Ishikawa (cell line): ENCODE measurements around the gene AGO1.

Source experiments
- CREB1 ChIP-seq: IDR thresholded peaks from 2 replicates; pipeline ENCODE4 v1.6.1; 2012; ENCODE audit warnings: low read depth
- FOXM1 ChIP-seq: IDR thresholded peaks from 2 replicates; pipeline ENCODE4 v1.6.1; 2012; ENCODE audit warnings: low read depth, borderline replicate concordance
- YY1 ChIP-seq: IDR thresholded peaks from 2 replicates; pipeline ENCODE4 v1.6.1; 2012; ENCODE audit warnings: low read depth
- TF ChIP-seq, protein P1 (sequence below): IDR thresholded peaks from 2 replicates; pipeline ENCODE4 v1.6.1; 2012

DNA sequence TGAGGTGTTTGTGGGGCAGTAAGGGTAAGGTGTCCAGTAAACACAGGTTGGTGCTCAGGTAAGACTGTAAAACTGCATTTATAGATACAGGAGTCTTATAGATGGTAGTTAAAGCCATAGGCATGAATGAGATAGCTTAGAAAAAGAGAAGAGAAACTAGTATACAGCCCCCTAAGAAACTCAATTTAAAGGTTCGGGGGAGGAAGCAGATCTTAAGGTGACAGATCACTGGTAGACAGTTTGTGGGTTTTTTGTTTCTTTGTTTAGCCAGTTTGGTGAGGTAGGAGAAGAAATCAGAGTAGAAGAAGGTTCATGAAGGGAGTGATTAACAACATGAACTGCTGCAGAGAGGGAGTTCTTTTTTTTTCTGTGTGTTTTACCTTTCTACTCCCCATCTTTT lies 41.8 kb downstream of the AGO1 start:
- TF ChIP-seq YY1 (no peak), FOXM1 (no peak), CREB1 (no peak)
- TF ChIP-seq, protein P1, sequence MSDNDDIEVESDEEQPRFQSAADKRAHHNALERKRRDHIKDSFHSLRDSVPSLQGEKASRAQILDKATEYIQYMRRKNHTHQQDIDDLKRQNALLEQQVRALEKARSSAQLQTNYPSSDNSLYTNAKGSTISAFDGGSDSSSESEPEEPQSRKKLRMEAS, result no peak
